M059J (cell line): ENCODE results near the gene MTSS2. TPM values are rescaled to one million over a fixed set of nuclear protein-coding genes. Genes with fewer than 3 reads are reported as not detected.
"Not testable (repeated sequence)": the region's sequence is repeated elsewhere in the genome, so short reads cannot be mapped to it uniquely, and the experiment has no call there.

ENCODE experiments used
- DNase-seq: peaks from one replicate; pipeline ENCODE4 v3.0.0-alpha.2; 2012; ENCODE audit warnings: low read depth
- total RNA-seq: library from RNA; depleted of rRNA; stranded (reverse); fragments of >200 nt; shearing (Covaris generic); gene quantifications from 2 replicates; pipeline ENCODE4 v1.2.3, GENCODE V29; 2014; rRNA removed

The MTSS2 gene
- total RNA-seq, 1 experiment from 2014 or later: 69.0 TPM

DNA sequence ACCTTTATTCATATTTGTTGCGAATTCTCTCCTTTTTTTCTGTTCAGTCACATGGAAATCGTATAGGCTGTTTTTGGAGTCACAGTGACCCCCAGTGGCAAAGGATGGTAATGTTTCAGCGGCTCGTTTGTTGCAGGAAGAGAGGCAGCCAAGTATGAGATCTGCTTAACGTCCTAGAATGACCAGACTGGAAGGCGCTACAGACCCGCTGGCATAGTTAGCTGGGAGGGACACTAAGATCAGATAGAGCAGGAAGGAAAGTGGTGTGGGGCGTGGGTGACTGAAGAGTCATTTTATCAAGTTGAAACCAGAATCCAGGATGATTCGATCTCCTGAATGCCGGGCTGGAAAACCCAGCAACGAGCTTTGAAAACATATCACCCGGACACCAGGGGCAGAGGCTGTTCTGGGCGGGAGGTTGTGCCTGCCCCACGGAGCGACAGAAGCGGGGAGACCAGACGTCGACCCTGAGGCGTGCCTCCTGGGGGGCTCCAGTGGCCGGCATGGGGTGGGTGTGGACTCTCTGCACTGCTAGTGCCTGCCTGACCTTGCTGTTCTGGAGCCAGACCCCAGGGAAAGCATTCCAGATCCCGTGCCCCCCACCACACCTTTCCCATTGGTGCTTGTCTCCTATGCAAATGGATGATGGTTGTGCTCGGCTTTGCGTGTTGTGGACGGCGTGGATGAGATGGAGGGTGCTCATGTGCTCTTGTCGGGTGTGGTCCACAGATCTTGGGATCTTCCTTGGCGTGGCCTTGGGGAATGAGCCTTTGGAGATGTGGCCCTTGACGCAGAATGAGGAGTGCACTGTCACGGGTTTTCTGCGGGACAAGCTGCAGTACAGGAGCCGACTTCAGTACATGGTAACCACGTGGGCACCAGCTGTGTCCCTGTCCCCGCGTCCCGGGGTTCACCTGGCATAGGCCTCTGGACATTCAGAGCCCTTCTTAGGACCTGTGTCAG lies 31.8 kb downstream of the MTSS2 start:
- DNase-seq: peak; percentile 84

DNA sequence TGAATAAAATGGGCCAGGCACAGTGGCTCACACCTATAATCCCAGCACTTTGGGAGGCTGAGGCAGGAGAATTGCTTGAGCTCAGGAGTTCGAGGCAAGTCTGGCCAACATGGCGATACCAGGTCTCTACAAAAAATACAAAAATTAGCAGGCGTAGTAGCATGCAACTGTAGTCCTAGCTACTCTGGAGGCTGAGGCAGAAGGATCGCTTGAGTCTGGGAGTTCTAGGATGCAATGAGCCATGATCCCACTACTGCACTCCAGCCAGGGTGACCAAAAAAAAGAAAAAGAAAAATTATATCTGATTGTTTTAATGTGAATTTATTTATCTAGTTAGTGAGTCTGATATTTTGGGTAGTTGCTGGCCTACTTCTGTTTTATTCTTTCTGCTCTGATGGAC lies 32.4 kb downstream of the MTSS2 start:
- DNase-seq: no peak

- DNase-seq: no peak
Measured at GRCh38 chr16:70652322-70652721, 33.5 kb downstream of the MTSS2 start.

DNA sequence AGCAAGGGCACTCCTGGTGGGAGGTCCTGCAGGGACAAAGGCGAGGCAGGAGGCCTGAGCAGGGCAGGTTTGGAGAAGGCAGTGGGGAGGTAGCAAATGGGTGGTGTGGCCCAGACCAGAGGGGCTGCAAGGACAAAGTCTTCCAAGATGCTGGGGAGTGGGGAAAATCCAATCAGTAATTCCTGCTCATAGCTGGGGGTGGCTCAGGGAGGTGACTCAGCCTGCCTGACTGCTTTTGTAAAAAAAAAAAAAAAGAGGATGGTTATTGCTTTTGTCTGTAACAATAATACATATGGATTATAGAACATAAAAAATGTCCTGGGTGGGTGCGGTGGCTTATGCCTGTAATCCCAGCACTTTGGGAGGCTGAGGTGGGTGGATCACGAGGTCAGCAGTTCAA lies 34.3 kb downstream of the MTSS2 start:
- no peak for DNase-seq

GRCh38 chr16:70650216-70650615 lies 35.6 kb downstream of the MTSS2 start:
- DNase-seq: no peak

GRCh38 chr16:70649300-70649699 lies 36.6 kb downstream of the MTSS2 start:
- DNase-seq: peak; percentile 56

GRCh38 chr16:70648606-70649005 lies 37.2 kb downstream of the MTSS2 start:
- no peak for DNase-seq

GRCh38 chr16:70647441-70648359 lies 38.2 kb downstream of the MTSS2 start:
- DNase-seq: no peak

- peak; percentile 65 for DNase-seq
Measured at GRCh38 chr16:70646260-70647241, 39.3 kb downstream of the MTSS2 start, which contains the start of gene IL34. TSS of gene IL34 (plus strand) at chr16:70646559. CDS start at chr16:70646948, 389 bp downstream.

DNA sequence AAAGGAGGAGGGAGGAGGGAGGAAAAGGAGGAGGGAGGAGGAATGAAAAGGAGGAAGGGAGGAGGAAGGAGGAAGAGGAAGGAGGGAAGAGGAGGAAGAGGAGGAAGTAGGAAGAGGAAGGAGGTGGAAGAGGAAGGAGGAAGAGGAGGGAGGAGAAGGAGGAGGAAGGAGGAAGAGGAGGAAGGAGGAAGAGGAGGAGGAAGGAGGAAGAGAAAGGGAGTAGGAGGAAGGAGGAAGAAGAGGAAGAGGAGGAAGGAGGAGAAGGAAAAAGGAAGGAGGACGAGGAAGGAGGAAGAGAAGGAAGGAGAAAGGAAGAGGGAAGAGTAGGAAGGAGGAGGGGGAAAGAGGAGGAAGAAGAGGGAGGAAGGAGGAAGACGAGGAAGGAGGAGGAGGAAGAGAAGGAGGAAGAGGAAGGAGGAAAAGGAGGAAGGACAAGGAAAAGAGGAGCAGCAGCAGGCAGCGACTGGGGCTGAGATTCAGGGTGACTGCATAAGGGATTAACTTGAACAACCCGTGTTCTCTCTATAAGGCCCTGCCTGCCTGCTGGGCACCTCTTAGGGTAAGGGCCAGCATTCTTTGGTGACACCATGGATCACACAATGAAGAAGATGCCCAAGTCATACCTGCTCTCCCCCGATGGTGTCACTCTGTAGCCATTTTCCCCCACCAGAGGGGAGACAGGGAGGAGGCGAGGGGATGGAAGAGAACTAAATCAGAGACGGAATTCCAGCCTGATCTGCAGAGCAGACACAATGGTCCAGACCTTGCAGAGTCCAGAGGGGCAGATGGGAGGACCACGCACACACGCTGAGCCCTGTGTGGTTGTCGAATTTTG lies 40.9 kb downstream of the MTSS2 start:
- DNase-seq: no peak

- DNase-seq: not testable (repeated sequence)
Measured at GRCh38 chr16:70643264-70643663, 42.6 kb downstream of the MTSS2 start.

DNA sequence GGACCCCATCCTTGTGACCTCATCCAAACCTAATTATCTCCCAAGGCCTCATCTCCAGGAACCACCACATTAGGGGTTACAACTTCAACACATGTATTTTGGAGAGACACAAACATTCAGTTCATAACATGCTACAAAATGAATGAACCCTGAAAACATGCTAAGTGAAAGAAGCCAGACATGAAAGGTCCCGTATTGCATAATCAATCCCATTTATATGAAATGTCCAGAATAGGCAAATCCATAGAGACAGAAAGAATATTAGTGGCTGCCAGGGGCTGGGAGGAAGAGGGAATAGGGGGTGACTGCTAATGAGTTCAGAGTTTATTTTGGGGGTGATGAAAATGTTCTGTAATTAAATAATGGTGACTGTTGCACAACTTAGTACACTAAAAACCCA lies 43.2 kb downstream of the MTSS2 start:
- DNase-seq: no peak

- DNase-seq: peak; percentile 48
Measured at GRCh38 chr16:70638814-70639792, 46.8 kb downstream of the MTSS2 start.

Other genes starting within 250 kb of the MTSS2 start
- gene ST3GAL2, start 247.0 kb downstream of the MTSS2 start, total RNA-seq: 15.7 and 32.2 TPM in 2 replicates
- gene FCSK, start 231.5 kb downstream of the MTSS2 start, total RNA-seq: 1.8 and 3.2 TPM in 2 replicates
- gene COG4, start 162.5 kb downstream of the MTSS2 start, total RNA-seq: 51.2 and 85.0 TPM in 2 replicates
- gene SF3B3, start 162.2 kb downstream of the MTSS2 start, total RNA-seq: 256 and 270 TPM in 2 replicates
- 0.86 TPM in 1 of 2 replicates, not detected in the other for gene IL34, start 39.5 kb downstream of the MTSS2 start, total RNA-seq
- 41.9 and 59.4 TPM in 2 replicates for gene VAC14, start 115.1 kb upstream of the MTSS2 start, total RNA-seq